Middle frontal gyrus (tissue), 1 donor: ENCODE measurements around the gene PDLIM7.
"Not testable (repeated sequence)": the region's sequence is repeated elsewhere in the genome, so short reads cannot be mapped to it uniquely, and the experiment has no call there.

Experiments
- DNase-seq: peaks from one replicate; pipeline ENCODE4 v3.0.0-alpha.2; 2015; ENCODE audit warnings: low spot score; ENCODE audit errors: extremely low spot score

Gene PDLIM7

GRCh38 chr5:177491983-177492746 is 5.2 kb downstream of the PDLIM7 start:
- DNase-seq: no peak

GRCh38 chr5:177491429-177491945 is 5.9 kb downstream of the PDLIM7 start:
- DNase-seq: no peak

- no peak for DNase-seq
Observed at GRCh38 chr5:177490992-177491391, 6.4 kb downstream of the PDLIM7 start.

- DNase-seq: no peak
Observed at GRCh38 chr5:177490311-177490991, 7.0 kb downstream of the PDLIM7 start.

- DNase-seq: no peak
Observed at GRCh38 chr5:177489119-177489716, 8.2 kb downstream of the PDLIM7 start.

GRCh38 chr5:177487975-177488374 is 9.4 kb downstream of the PDLIM7 start:
- no peak for DNase-seq

GRCh38 chr5:177487144-177487543 is 10.3 kb downstream of the PDLIM7 start:
- no peak for DNase-seq

GRCh38 chr5:177486256-177486655 is 11.1 kb downstream of the PDLIM7 start:
- DNase-seq: no peak

- DNase-seq: not testable (repeated sequence)
Observed at GRCh38 chr5:177485753-177486152, 11.7 kb downstream of the PDLIM7 start.

- DNase-seq: no peak
Observed at GRCh38 chr5:177484902-177485549, 12.4 kb downstream of the PDLIM7 start.

GRCh38 chr5:177483994-177484901 is 13.2 kb downstream of the PDLIM7 start:
- DNase-seq: no peak

- DNase-seq: no peak
Observed at GRCh38 chr5:177483042-177483441, 14.4 kb downstream of the PDLIM7 start.

GRCh38 chr5:177482359-177482795 is 15.0 kb downstream of the PDLIM7 start:
- DNase-seq: no peak

- no peak for DNase-seq
Observed at GRCh38 chr5:177479774-177480173, 17.6 kb downstream of the PDLIM7 start.

- DNase-seq: no peak
Observed at GRCh38 chr5:177478711-177479646, 18.4 kb downstream of the PDLIM7 start.

- no peak for DNase-seq
Observed at GRCh38 chr5:177477701-177478477, 19.5 kb downstream of the PDLIM7 start.

GRCh38 chr5:177476531-177477233 is 20.7 kb downstream of the PDLIM7 start:
- DNase-seq: no peak
